Nephron progenitor cell (in vitro differentiated cells): ENCODE data around the gene CDH3.

Experiments used
- DNase-seq: peaks from one replicate; pipeline ENCODE4 v3.0.0; 2021
- H3K27ac Mint-ChIP-seq: 2 replicates; pipeline ENCODE4 v1.8.0; 2021; ENCODE audit warnings: mild to moderate bottlenecking, moderate library complexity, mixed read lengths
- H3K27me3 Mint-ChIP-seq: 2 replicates; pipeline ENCODE4 v1.8.0; 2021; ENCODE audit warnings: mild to moderate bottlenecking, low read depth, mixed read lengths; ENCODE audit not compliant: poor library complexity
- H3K36me3 Mint-ChIP-seq: 2 replicates; pipeline ENCODE4 v1.8.0; 2021; ENCODE audit warnings: low read depth, mixed read lengths
- H3K4me1 Mint-ChIP-seq: 2 replicates; pipeline ENCODE4 v1.8.0; 2021; ENCODE audit warnings: mixed read lengths
- H3K4me3 Mint-ChIP-seq: 2 replicates; pipeline ENCODE4 v1.8.0; 2021; ENCODE audit warnings: mild to moderate bottlenecking, moderate library complexity, mixed read lengths
- H3K9me3 Mint-ChIP-seq: 2 replicates; pipeline ENCODE4 v1.8.0; 2021; ENCODE audit warnings: mild to moderate bottlenecking, moderate library complexity, mixed read lengths
- CTCF ChIP-seq: fragments of 200-600 bp; sonication (generic); IDR thresholded peaks from 2 replicates; pipeline ENCODE4 v1.5.0; 2021; ENCODE audit warnings: antibody characterized with exemption

Gene CDH3

DNA sequence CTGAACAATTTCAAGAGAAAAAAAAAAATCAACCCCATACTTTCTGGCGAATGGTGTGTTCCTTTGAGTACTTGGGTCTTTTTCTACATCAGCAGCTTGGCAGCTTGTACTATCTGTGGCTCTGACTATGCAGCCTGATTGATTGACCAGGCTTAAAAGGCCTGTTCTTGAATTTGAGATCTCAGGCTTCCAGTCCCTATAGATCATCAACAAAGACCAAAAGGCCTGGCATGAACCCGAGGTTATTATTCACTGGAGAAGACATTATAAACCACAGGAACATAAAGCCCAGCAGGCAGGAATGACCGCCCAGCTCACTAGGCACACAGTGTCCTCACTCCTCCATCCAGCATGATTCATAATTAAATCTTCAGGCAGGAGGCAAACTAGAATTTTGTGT is 32.1 kb upstream of the CDH3 start:
- Mint-ChIP-seq H3K36me3 (peaks cover 28% of the 10 kb centered on the region), H3K27ac (no peak overlapping the region), H3K4me1 (no peaks in the 10 kb centered on the region), H3K27me3 (no peaks in the 10 kb centered on the region), H3K4me3 (no peak overlapping the region), H3K9me3 (peaks cover 35% of the 10 kb centered on the region)
- no peak for DNase-seq
- no peak for TF ChIP-seq CTCF

DNA sequence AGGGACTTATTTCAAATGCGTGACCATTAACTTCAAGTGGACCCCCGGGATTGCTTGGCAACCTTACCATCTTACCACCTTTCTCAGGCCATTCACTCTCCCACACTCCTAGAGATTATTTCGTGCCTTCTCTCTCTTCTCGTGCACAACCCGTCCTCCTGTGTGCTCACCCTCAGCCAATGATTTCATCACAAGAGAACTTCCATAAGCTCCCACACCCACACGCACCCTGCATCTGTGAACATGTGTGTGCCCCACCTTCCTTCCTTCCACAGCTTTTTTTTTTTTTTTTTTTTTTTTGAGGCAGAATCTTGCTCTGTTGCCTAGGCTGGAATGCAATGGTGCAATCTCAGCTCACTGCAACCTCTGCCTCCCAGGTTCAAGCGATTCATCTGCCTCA is 27.4 kb upstream of the CDH3 start:
- no peak overlapping the region for H3K27ac Mint-ChIP-seq
- H3K36me3 Mint-ChIP-seq: peaks cover 24% of the 10 kb centered on the region

GRCh38 chr16:68626557-68626956 is 18.6 kb upstream of the CDH3 start:
- H3K9me3 Mint-ChIP-seq: no peaks in the 10 kb centered on the region
- H3K27me3 Mint-ChIP-seq: peaks cover 8% of the 10 kb centered on the region
- peaks cover 7% of the 10 kb centered on the region for H3K4me1 Mint-ChIP-seq
- no peak overlapping the region for H3K4me3 Mint-ChIP-seq
- no peak for TF ChIP-seq CTCF
- DNase-seq: no peak
- no peak overlapping the region for H3K27ac Mint-ChIP-seq
- H3K36me3 Mint-ChIP-seq: no peaks in the 10 kb centered on the region

More for the DNA sequence above, 27.4 kb upstream of the CDH3 start:
- Mint-ChIP-seq H3K9me3 (peaks cover 27% of the 10 kb centered on the region), H3K4me1 (peaks cover 5% of the 10 kb centered on the region), H3K4me3 (no peak overlapping the region), H3K27me3 (no peaks in the 10 kb centered on the region)
- no peak for TF ChIP-seq CTCF
- DNase-seq: no peak

DNA sequence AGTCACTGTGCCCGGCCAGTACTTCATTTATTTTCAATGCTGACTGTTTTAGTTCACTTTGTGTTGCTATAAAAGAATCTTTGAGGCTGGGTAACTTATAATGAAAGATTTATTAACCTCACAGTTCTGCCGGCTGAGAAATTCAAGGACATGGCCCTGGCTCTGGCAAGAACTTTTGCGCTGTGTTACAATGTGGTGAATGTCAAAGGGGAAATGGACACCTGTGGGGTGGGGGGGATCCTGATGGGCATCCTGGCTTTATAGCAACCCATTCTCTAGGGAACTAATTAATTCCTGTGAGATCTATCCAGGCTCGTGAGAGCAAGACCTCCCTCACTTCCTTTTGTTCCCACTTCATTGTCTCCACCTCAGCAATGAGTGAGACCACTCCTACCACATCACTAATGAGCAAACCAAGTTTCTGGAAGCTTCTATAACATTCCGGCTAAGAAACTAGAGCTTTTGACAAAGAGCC is 17.1 kb upstream of the CDH3 start:
- TF ChIP-seq CTCF: no peak
- H3K27ac Mint-ChIP-seq: no peak overlapping the region
- no peak for DNase-seq
- no peaks in the 10 kb centered on the region for H3K36me3 Mint-ChIP-seq
- H3K9me3 Mint-ChIP-seq: no peaks in the 10 kb centered on the region
- H3K4me1 Mint-ChIP-seq: peaks cover 7% of the 10 kb centered on the region
- H3K4me3 Mint-ChIP-seq: no peak overlapping the region
- H3K27me3 Mint-ChIP-seq: peaks cover 8% of the 10 kb centered on the region

DNA sequence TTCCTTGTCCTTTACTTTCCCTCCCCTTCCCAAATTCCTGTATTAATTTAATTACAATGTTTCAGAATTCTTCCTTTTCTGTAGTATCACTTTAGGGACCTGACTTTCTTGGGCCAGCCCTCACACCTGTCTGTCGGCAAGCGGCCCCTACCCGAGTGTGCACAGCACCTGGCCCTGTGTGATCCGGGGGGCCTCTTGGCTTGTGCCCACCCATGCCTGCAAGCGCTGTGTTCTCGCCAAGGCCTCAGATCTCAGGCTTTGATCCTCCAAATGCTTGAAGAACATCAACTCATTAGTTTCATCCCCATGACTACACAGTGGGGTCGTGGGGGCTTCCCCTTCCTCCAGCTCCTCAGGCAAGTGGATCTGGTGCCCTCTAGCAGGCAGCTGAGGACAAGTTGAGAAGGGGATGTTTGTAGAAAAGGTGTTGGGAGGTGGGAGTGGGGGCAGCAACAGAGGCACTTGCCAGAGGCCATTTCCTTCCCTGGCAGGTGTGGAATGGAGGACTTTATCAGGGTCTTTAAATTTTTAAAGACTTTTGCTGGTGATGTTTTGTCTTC is 15.7 kb upstream of the CDH3 start:
- Mint-ChIP-seq H3K27me3 (peaks cover 8% of the 10 kb centered on the region), H3K4me1 (peaks cover 7% of the 10 kb centered on the region), H3K4me3 (no peak overlapping the region), H3K9me3 (no peaks in the 10 kb centered on the region), H3K27ac (no peak overlapping the region), H3K36me3 (no peaks in the 10 kb centered on the region)
- TF ChIP-seq CTCF: no peak
- no peak for DNase-seq

- Mint-ChIP-seq H3K4me1 (peaks cover 10% of the 10 kb centered on the region), H3K4me3 (no peak overlapping the region), H3K27ac (no peak overlapping the region), H3K36me3 (no peaks in the 10 kb centered on the region), H3K9me3 (no peaks in the 10 kb centered on the region), H3K27me3 (peaks cover 5% of the 10 kb centered on the region)
- no peak for DNase-seq
- TF ChIP-seq CTCF: no peak
Observed at GRCh38 chr16:68636064-68636560, 9.0 kb upstream of the CDH3 start.
